OCI-LY1 (cell line): Measurements from ENCODE around the gene VPS33B.

Experiments used
- CTCF ChIP-seq: fragments of 200-600 bp; sonication (generic), shearing (Covaris generic); IDR thresholded peaks from 2 replicates; pipeline ENCODE4 v1.5.1; 2017; ENCODE audit warnings: mild to moderate bottlenecking, antibody characterized with exemption, low read length, moderate library complexity, mixed read lengths
- EZH2 ChIP-seq: fragments of 200-600 bp; sonication (generic), shearing (Covaris generic); IDR thresholded peaks from 2 replicates; pipeline ENCODE4 v1.8.0; 2017; ENCODE audit warnings: borderline replicate concordance, mixed run types, mild to moderate bottlenecking, antibody characterized with exemption, low read length, moderate library complexity, mixed read lengths

GRCh38 chr15:90960298-90961091 is 61.9 kb downstream of the VPS33B start:
- no peak for TF ChIP-seq CTCF
- no peak for TF ChIP-seq EZH2
